HCT116 (cell line): ENCODE measurements around the gene WASF2. TPM values are rescaled to one million over a fixed set of nuclear protein-coding genes. Genes with fewer than 3 reads are reported as not detected.

Experiments used
- ATAC-seq: fragments of 200-7000 bp; cut with Tn5 transposase; 2 replicates; pipeline ENCODE4 v1.9.1; 2020; ENCODE audit warnings: mild to moderate bottlenecking, moderate library complexity
- BruUV-seq: library from RNA; stranded (reverse); fragments of 400-500 nt; replicated peaks from 2 replicates; lab custom pipeline; 2021; lab: Mats Ljungman, UMichigan
- CTCF ChIA-PET: fragments of 300-600 bp; sonication (Branson Sonifier 250); formaldehyde crosslinking; loops from one replicate; lab custom pipeline; 2021; ENCODE audit warnings: antibody characterized with exemption; lab: Charles Lee
- POLR2A ChIA-PET: fragments of 300-600, 350-600 bp; sonication (Branson Sonifier 250); formaldehyde crosslinking; loops from one replicate; lab custom pipeline; 2021; ENCODE audit warnings: antibody characterized with exemption; lab: Charles Lee
- RAD21 ChIA-PET, 2 experiments: fragments of 300-600 bp; sonication (Branson Sonifier 250); formaldehyde crosslinking; loops; one replicate each; lab custom pipeline; 2023; ENCODE audit warnings: low total read pairs in 2 of 2; ENCODE audit not compliant: uncharacterized antibody in 2 of 2, unreplicated experiment in 2 of 2, low non-redundant PET in 1 of 2; lab: Charles Lee
- DNase-seq: peaks from one replicate; pipeline ENCODE4 v3.0.0-alpha.2; 2010; ENCODE audit warnings: low read depth, low spot score
- H2AFZ ChIP-seq: fragments of 200-600 bp; shearing (Covaris generic), sonication (generic); 2 replicates; pipeline ENCODE4 v1.6.1; 2017; ENCODE audit warnings: low read depth, mixed run types, mixed read lengths, antibody characterized with exemption, low read length; ENCODE audit not compliant: poor library complexity, severe bottlenecking
- H3K27ac ChIP-seq: 2 replicates; pipeline ENCODE4 v1.5.1; 2012; ENCODE audit warnings: low read depth, low read length
- H3K27me3 ChIP-seq: fragments of 200-600 bp; sonication (generic); 2 replicates; pipeline ENCODE4 v1.6.1; 2016; ENCODE audit warnings: mixed run types, low read length, mixed read lengths; ENCODE audit not compliant: insufficient read depth
- H3K36me3 ChIP-seq, 2 experiments: fragments of 200-500 bp in 1 of 2; fragments of 200-600 bp in 1 of 2; sonication (Bioruptor generic) in 1 of 2; sonication (generic) in 1 of 2; 2 replicates each; pipeline versions ENCODE4 v1.5.1 to v1.6.1; 2014 to 2016; ENCODE audit warnings: low read length in 2 of 2, inconsistent platforms in 1 of 2, mixed read lengths in 1 of 2, mixed run types in 1 of 2; ENCODE audit not compliant: insufficient read depth in 2 of 2, control insufficient read depth in 1 of 2
- H3K4me1 ChIP-seq, 2 experiments: fragments of 200-600 bp in 1 of 2; sonication (generic) in 1 of 2; 2 replicates each; pipeline versions ENCODE4 v1.5.1 to v1.6.1; 2012 to 2017; ENCODE audit warnings: low read length in 2 of 2, inconsistent platforms in 1 of 2, mild to moderate bottlenecking in 1 of 2, mixed read lengths in 1 of 2, mixed run types in 1 of 2, moderate library complexity in 1 of 2; ENCODE audit not compliant: insufficient read depth in 2 of 2, control insufficient read depth in 1 of 2
- H3K4me2 ChIP-seq: fragments of 200-600 bp; sonication (generic); 2 replicates; pipeline ENCODE4 v1.6.1; 2017; ENCODE audit warnings: mixed run types, low read length, mixed read lengths
- H3K4me3 ChIP-seq, 2 experiments: fragments of 200-600 bp in 1 of 2; sonication (generic) in 1 of 2; replicated peaks in 1 of 2; 2 replicates each; pipeline ENCODE4 v1.5.1; 2011 to 2016; ENCODE audit warnings: low read length in 2 of 2, control low read depth in 1 of 2, low read depth in 1 of 2, mild to moderate bottlenecking in 1 of 2, mixed read lengths in 1 of 2, mixed run types in 1 of 2
- H3K79me2 ChIP-seq: fragments of 200-600 bp; sonication (generic); 2 replicates; pipeline ENCODE4 v1.6.1; 2017; ENCODE audit warnings: mild to moderate bottlenecking, mixed run types, low read length, moderate library complexity, mixed read lengths; ENCODE audit not compliant: insufficient read depth
- H3K9ac ChIP-seq: fragments of 200-600 bp; sonication (generic); 2 replicates; pipeline ENCODE4 v1.6.1; 2016; ENCODE audit warnings: low read length, mixed read lengths
- H3K9me2 ChIP-seq: fragments of 200-600 bp; sonication (generic), shearing (Covaris generic); 2 replicates; pipeline ENCODE4 v1.6.1; 2017; ENCODE audit warnings: mixed run types, mild to moderate bottlenecking, moderate library complexity; ENCODE audit not compliant: insufficient read depth
- H3K9me3 ChIP-seq, 2 experiments: fragments of 200-500 bp in 1 of 2; fragments of 200-600 bp in 1 of 2; sonication (Bioruptor generic) in 1 of 2; sonication (generic) in 1 of 2; 2 replicates each; pipeline ENCODE4 v1.6.1; 2014 to 2017; ENCODE audit warnings: low read length in 2 of 2, mixed read lengths in 2 of 2, inconsistent platforms in 1 of 2, low read depth in 1 of 2, mild to moderate bottlenecking in 1 of 2, mixed run types in 1 of 2, moderate library complexity in 1 of 2; ENCODE audit not compliant: control insufficient read depth in 1 of 2, insufficient read depth in 1 of 2
- H4K20me1 ChIP-seq: fragments of 200-600 bp; sonication (generic), shearing (Covaris generic); 2 replicates; pipeline ENCODE4 v1.6.1; 2017; ENCODE audit warnings: mixed run types, mild to moderate bottlenecking, moderate library complexity; ENCODE audit not compliant: insufficient read depth
- CBX3 ChIP-seq: IDR thresholded peaks from 2 replicates; pipeline ENCODE4 v1.6.1; 2012; ENCODE audit warnings: low read depth
- CEBPB ChIP-seq: IDR thresholded peaks from 2 replicates; pipeline ENCODE4 v1.6.1; 2012; ENCODE audit warnings: low read depth
- EGR1 ChIP-seq: IDR thresholded peaks from 2 replicates; pipeline ENCODE4 v1.6.1; 2012; ENCODE audit warnings: low read depth
- EZH2 ChIP-seq: fragments of 200-600 bp; sonication (generic); IDR thresholded peaks from 2 replicates; pipeline ENCODE4 v1.6.1; 2017; ENCODE audit warnings: antibody characterized with exemption, mixed run types
- intact Hi-C: fragments of 100-400 bp; cut with micrococcal nuclease; formaldehyde crosslinking; loops from 2 replicates; pipeline ENCODE4 v1.10.0; 2022
- total RNA-seq: library from RNA; stranded (reverse); gene quantifications from one replicate; pipeline ENCODE4 v1.2.1, GENCODE V29; 2021; ENCODE audit not compliant: unreplicated experiment
- TF ChIP-seq, protein P1 (sequence below): IDR thresholded peaks from 2 replicates; pipeline ENCODE4 v1.6.1; 2012
- TF ChIP-seq, protein P2 (sequence below), 3 experiments: fragments of 200-600 bp in 1 of 3; sonication (generic) in 1 of 3; IDR thresholded peaks in 2 of 3; conservative IDR thresholded peaks in 1 of 3; 2 replicates each; pipeline ENCODE4 v1.5.1; 2012 to 2017; ENCODE audit warnings: low read depth in 2 of 3, low read length in 2 of 3, antibody characterized with exemption in 1 of 3, borderline replicate concordance in 1 of 3, control low read depth in 1 of 3, mild to moderate bottlenecking in 1 of 3, mixed read lengths in 1 of 3, mixed run types in 1 of 3, moderate library complexity in 1 of 3; ENCODE audit not compliant: insufficient read depth in 1 of 3

The WASF2 gene
- total RNA-seq, 1 experiment from 2014 or later = 111 TPM

DNA sequence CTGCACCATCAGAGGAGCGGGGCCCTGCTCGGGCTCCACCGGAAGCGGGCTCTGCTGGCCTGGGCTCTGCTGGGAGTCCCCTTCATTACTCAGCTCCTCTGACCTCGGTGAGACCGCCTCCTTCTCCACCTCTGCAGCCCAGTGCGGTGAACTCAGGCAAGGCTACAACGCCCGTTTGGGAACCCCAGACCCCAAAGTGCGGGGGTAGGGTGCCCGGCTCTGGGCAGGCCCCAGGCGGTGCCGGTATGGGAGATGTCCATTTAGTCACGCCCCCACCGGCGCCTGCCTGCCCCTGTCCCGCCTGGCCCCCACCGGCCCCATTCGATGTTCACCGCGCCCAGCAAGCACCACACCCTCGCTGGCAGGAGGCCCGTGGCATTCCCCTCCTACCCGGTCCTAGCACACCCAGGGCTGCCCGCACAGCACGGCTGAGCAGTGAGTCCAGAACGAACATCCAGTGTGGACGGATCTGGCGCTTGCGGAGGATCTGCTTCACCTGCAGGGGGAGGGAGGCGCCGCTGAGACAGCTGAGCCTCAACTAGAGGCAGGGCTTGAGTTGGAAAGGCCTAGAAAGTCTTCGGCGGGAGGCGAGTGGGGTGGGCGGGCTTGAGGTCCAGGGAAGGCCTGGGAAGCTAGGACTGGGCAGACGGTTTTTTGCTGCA is 133.2 kb downstream of the WASF2 start:
- Histone ChIP-seq H2AFZ (no peak overlapping the region), H3K9ac (no peak overlapping the region), H3K9me3 (no peaks in the 10 kb centered on the region)
- TF ChIP-seq, protein P1, sequence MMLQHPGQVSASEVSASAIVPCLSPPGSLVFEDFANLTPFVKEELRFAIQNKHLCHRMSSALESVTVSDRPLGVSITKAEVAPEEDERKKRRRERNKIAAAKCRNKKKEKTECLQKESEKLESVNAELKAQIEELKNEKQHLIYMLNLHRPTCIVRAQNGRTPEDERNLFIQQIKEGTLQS = no peak
- TF ChIP-seq EGR1 = no peak
- TF ChIP-seq EZH2 = no peak
- TF ChIP-seq CEBPB = no peak
- TF ChIP-seq CBX3 = no peak
- TF ChIP-seq, protein P2, sequence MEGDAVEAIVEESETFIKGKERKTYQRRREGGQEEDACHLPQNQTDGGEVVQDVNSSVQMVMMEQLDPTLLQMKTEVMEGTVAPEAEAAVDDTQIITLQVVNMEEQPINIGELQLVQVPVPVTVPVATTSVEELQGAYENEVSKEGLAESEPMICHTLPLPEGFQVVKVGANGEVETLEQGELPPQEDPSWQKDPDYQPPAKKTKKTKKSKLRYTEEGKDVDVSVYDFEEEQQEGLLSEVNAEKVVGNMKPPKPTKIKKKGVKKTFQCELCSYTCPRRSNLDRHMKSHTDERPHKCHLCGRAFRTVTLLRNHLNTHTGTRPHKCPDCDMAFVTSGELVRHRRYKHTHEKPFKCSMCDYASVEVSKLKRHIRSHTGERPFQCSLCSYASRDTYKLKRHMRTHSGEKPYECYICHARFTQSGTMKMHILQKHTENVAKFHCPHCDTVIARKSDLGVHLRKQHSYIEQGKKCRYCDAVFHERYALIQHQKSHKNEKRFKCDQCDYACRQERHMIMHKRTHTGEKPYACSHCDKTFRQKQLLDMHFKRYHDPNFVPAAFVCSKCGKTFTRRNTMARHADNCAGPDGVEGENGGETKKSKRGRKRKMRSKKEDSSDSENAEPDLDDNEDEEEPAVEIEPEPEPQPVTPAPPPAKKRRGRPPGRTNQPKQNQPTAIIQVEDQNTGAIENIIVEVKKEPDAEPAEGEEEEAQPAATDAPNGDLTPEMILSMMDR (IDR thresholded peaks at IDR 0.05 in 2 of 3, conservative IDR thresholded peaks at IDR 0.05 in 1 of 3; ENCODE audit: borderline replicate concordance in 1 of 3, insufficient read depth in 1 of 3, low read depth in 2 of 3, low read length in 2 of 3) = peak in 1 of 3 experiments; percentile 11; a peak in 1 of 6 replicates
- TF ChIP-seq, all 23 proteins: peak for 1
- peak; percentile 52 for ATAC-seq
- no peak overlapping the region for H3K4me2 ChIP-seq
- DNase-seq = no peak
- H3K27me3 ChIP-seq = no peaks in the 10 kb centered on the region
- no peaks in the 10 kb centered on the region for H4K20me1 ChIP-seq
- peaks cover 0 to 7% of the 10 kb centered on the region in 2 experiments; a peak in 1 of 4 replicates for H3K36me3 ChIP-seq
- ChIA-PET RAD21 (interaction anchor here (0.6 to 1.5 kb wide), 3 partner anchors 12 to 39 kb away, joined by 3 to 4 read pairs (median 3); no protein-coding TSS in a partner anchor), CTCF (interaction anchor here (1.0 to 2.5 kb wide), 6 partner anchors 8 to 313 kb away, joined by 3 to 25 read pairs (median 5); partner anchors contain the start of genes MAP3K6 and SYTL1), POLR2A (interaction anchor here (1.5 kb wide), 1 partner anchor 9 kb away, joined by 3 read pairs; no protein-coding TSS in a partner anchor)
- no TSS peak for BruUV-seq
- no peak overlapping the region for H3K4me3 ChIP-seq
- no peaks in the 10 kb centered on the region for H3K9me2 ChIP-seq
- H3K27ac ChIP-seq = peak overlapping the region; percentile 39; the same call in 1 of the 2 replicates
- H3K4me1 ChIP-seq = peaks cover 7 to 11% of the 10 kb centered on the region in 2 experiments; a peak in 3 of 4 replicates
- no peaks in the 10 kb centered on the region for H3K79me2 ChIP-seq
- intact Hi-C loops = loop anchor here (1.0 kb wide), 1 partner anchor 32 kb away; no protein-coding TSS in a partner anchor
